ENCODE results near the gene PPIF. TPM values are rescaled to one million over a fixed set of nuclear protein-coding genes. Genes with fewer than 3 reads are reported as not detected.

The PPIF gene
- total and polyA plus RNA-seq, 7 donors, result 44.6 to 297 (median 85.9) TPM

DNA sequence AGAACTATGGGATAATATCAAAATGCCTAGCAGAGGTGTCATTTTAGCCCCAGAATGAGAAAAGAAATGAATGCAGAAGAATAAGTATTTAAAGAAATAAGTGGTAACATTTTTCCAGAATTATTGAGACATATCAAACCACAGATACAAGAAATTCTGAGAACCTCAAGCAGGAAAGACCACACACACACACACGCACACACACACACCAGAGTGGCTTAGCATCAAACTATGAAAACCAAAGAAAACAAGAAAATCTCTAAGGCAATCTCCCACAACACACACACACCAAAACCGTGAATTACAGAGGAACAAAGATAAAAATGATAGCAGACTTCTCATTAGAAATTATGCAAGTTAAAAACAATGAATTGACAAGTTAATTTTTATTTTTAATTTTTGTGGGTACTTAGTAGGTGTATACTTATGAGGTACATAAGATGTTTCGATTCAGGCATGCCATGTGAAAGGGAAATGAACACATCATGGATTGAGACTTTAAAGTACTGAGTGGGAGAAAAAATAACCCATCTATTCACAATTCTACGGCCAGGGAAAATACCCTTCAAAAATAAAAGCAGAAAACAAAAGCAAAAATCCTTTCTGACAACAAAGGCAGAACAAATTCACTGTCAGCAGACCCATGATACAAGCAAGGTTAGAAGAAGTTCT, 14.6 kb downstream of the PPIF start:
- no peak overlapping the region for H3K4me3 ChIP-seq
- H3K27me3 ChIP-seq (ENCODE audit: insufficient read depth in 3 of 3, low read length in 2 of 3), result no peaks in the 10 kb centered on the region
- DNase-seq (no peak), ATAC-seq (no peak)
- H3K9me3 ChIP-seq, result no peaks in the 10 kb centered on the region
- TF ChIP-seq, protein P1, sequence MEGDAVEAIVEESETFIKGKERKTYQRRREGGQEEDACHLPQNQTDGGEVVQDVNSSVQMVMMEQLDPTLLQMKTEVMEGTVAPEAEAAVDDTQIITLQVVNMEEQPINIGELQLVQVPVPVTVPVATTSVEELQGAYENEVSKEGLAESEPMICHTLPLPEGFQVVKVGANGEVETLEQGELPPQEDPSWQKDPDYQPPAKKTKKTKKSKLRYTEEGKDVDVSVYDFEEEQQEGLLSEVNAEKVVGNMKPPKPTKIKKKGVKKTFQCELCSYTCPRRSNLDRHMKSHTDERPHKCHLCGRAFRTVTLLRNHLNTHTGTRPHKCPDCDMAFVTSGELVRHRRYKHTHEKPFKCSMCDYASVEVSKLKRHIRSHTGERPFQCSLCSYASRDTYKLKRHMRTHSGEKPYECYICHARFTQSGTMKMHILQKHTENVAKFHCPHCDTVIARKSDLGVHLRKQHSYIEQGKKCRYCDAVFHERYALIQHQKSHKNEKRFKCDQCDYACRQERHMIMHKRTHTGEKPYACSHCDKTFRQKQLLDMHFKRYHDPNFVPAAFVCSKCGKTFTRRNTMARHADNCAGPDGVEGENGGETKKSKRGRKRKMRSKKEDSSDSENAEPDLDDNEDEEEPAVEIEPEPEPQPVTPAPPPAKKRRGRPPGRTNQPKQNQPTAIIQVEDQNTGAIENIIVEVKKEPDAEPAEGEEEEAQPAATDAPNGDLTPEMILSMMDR (IDR thresholded peaks at IDR 0.05), result no peak
- H3K4me1 ChIP-seq, result peaks cover 9% of the 10 kb centered on the region
- no peak overlapping the region for H3K27ac ChIP-seq
- H3K36me3 ChIP-seq (ENCODE audit: insufficient read depth in 1 of 2, low read depth in 1 of 2), result no peaks in the 10 kb centered on the region
- WGBS, 3 donors, result 86 to 87% (median 87%) methylated on average over 4 of the region's 4 CpGs
- intact Hi-C loops (cut with DNase I), result no loop called here

DNA sequence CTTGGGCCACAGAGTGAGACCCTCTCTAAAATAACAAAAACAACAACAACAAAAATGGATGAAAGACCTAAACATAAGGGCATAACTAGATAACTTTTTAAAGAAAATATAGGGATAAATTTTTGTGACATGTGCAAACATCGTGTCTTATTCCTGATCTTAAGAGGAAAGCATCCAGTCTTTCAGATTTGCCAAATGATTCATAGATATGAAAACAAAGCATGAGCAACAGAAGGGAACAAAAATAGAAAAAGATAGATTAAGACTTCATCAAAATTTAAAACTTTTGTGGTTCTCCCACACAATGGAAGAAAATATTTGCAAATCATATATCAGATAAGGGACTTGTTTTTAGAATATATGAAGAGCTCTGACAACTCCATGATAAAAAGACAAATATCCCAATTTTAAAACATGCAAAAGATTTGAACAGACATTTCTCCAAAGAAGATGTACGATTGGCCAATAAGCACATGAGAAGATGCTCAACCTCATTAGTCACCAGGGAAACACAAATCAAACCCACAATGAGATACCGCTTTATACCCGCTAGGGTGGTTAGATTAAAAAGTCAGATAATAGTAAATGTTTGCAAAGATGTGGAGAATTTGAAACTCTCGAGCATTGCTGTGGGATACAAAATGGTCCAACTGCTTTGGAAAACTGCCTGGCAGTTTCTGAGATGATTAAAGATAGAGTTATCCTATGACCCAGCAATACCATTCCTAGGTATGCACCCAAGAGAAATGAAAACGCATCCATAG, 20.3 kb downstream of the PPIF start:
- WGBS, 3 donors, result 83 to 87% (median 86%) methylated on average over 6 of the region's 6 CpGs
- H3K27ac ChIP-seq, result no peak overlapping the region
- no peak overlapping the region for H3K4me3 ChIP-seq
- ATAC-seq (no peak), DNase-seq (no peak)
- H3K36me3 ChIP-seq (ENCODE audit: insufficient read depth in 1 of 2, low read depth in 1 of 2), result no peaks in the 10 kb centered on the region
- TF ChIP-seq, protein P1 (IDR thresholded peaks at IDR 0.05), result no peak
- intact Hi-C loops (cut with DNase I), result no loop called here
- H3K27me3 ChIP-seq (ENCODE audit: insufficient read depth in 3 of 3, low read length in 2 of 3), result no peaks in the 10 kb centered on the region
- peaks cover 16% of the 10 kb centered on the region for H3K9me3 ChIP-seq
- H3K4me1 ChIP-seq, result no peaks in the 10 kb centered on the region

DNA sequence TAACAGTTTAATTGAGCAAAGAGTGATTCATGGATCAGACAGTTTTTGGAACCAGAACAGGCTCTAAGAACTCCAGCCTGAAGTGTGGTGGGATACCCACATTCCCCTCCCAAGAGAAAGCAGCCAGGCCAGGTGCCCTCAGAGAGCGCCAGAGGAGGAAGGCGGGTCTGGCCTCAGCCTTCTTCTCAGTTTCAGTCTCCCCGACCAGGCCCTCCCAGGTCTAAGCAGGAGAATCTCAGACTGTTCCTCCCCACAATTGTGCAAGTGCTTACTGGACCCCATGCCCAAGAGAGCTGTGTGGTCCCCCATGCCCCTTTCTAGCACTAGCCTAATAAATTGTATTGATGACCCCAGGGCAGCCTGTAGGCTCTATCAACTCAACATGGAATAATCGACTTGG, 25.6 kb downstream of the PPIF start:
- intact Hi-C loops (cut with DNase I), result loop anchor here (2.0 to 10.0 kb wide), 3 partner anchors 114 to 552 kb away; no protein-coding TSS in a partner anchor
- H3K36me3 ChIP-seq (ENCODE audit: insufficient read depth in 1 of 2, low read depth in 1 of 2), result no peaks in the 10 kb centered on the region

DNA sequence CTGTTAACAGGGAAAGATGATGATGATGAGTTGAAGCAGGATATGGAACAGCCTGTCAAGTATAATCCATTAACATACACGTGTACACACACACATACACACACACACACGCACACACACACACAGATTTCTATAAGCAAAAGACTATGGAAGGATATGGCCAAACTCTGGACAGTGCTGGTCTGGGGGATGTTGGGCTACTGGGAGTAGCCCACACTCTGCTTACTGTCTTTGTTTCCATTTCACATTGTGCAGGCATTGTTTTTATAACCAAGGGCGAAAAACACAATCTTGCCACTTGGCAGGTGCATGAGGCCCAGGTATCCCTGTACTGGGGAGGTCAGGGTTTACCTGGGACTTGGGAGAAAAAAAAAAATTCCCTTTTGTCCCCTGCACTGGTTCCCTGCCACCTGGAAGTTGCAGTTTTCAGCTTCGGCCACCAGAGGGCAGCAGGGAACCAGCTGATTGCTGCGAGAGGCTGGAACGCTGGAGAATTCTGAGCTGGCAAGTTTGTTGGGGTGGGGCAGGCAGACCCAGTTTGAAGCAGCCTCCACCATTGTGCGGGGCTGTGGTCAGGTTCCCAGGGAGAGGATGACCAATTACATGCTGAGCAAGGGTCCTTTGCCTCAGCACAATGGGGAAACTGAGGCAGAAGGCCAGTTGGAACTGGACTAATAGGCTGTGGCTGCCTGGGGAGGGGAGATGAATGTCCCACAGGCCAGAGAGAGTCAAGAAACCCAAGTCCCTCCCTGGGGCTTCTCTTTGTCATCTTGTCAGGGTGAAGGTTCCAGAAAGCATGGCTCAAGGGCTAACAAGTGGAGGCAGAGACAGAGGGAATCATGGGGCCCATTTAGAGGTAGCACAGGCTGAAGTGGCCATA, 27.3 kb downstream of the PPIF start:
- ATAC-seq (peak; percentile 55 to 80 (median 72)), DNase-seq (peak; percentile 80 to 90)
- Histone ChIP-seq H3K9me3 (peaks cover 16% of the 10 kb centered on the region), H3K27me3 (ENCODE audit: insufficient read depth in 3 of 3, low read length in 2 of 3) (no peaks in the 10 kb centered on the region), H3K27ac (no peak overlapping the region), H3K4me1 (peaks cover 15% of the 10 kb centered on the region), H3K4me3 (no peak overlapping the region), H3K36me3 (ENCODE audit: insufficient read depth in 1 of 2, low read depth in 1 of 2) (no peaks in the 10 kb centered on the region)
- 8 to 12% (median 10%) methylated on average over 7 of the region's 7 CpGs for WGBS, 3 donors
- TF ChIP-seq, protein P1 (IDR thresholded peaks at IDR 0.05), result peak; percentile 99
- intact Hi-C loops (cut with DNase I), result loop anchor here (1.0 to 10.0 kb wide), 6 partner anchors 92 to 550 kb away; no protein-coding TSS in a partner anchor

More for the DNA sequence above, 25.6 kb downstream of the PPIF start:
- no peak overlapping the region for H3K27ac ChIP-seq
- WGBS, 3 donors, result 72 to 84% (median 79%) methylated on average over 4 of the region's 4 CpGs
- peaks cover 16% of the 10 kb centered on the region for H3K9me3 ChIP-seq
- DNase-seq (peak in 1 of 2 donors; percentile 32), ATAC-seq (no peak)
- TF ChIP-seq, protein P1 (IDR thresholded peaks at IDR 0.05), result no peak
- peaks cover 8% of the 10 kb centered on the region for H3K4me1 ChIP-seq
- H3K27me3 ChIP-seq (ENCODE audit: insufficient read depth in 3 of 3, low read length in 2 of 3), result no peaks in the 10 kb centered on the region
- no peak overlapping the region for H3K4me3 ChIP-seq
